GM19452 (cell line): Measurements from ENCODE around the gene TNFAIP8L3.

Experiments used
- ATAC-seq: cut with Tn5 transposase; IDR thresholded peaks from one replicate; pipeline ENCODE4 v1.9.1; 2021; ENCODE audit not compliant: unreplicated experiment

Gene TNFAIP8L3

DNA sequence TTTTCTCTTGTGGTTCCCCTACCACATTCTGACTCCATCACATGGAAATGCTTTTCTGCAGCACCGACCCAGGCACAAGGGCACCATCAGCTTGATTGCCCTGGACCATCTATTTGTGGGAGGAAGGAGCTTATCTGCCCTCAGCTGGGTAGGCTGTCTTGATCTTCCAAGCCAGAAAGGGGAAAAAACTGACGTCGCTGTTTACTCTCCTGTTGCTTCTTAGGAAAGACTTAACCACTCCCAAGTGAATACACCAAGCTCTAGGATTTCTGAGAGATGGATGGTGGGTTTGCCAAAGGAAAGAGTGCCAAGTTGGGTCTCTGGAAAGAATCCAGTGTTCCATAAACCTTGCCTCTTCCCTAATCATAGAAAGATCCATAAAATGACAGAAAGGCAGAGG is 4.0 kb downstream of the TNFAIP8L3 start:
- ATAC-seq = no peak

DNA sequence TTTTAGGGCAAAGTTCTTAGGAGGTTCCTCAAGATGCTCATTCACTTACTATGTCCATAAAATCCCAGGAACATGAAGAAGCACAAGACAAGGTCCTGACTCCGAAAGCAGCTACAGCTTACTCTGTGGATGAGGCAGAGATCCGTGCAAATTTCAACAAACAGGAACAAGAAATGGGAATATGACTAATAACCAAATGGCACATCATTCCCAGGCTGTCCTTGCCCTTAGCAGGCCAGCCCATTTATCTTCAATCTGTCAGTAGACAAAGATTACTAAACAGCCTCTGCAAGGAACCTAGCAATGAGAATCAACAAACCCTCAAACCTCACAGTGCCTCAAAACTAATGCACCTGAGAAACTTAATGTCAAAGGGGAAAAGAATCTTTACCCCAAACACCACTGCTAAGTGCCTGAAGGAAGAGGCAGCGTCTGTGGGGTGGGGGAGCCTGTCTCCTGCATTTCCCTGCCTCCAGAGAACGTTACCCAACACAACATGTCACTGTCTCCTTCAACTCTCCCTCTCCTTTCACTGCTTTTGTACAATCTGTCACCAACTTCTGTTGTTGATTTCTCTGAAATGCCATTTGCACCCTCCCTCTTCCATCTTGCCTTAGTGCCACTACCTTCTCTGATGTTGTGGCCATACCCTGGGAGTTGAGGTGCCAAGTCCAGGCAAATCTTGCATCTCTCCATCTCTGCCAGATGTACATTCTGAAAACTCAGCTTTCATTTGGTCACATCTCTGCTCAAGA is 4.8 kb downstream of the TNFAIP8L3 start:
- ATAC-seq = no peak

DNA sequence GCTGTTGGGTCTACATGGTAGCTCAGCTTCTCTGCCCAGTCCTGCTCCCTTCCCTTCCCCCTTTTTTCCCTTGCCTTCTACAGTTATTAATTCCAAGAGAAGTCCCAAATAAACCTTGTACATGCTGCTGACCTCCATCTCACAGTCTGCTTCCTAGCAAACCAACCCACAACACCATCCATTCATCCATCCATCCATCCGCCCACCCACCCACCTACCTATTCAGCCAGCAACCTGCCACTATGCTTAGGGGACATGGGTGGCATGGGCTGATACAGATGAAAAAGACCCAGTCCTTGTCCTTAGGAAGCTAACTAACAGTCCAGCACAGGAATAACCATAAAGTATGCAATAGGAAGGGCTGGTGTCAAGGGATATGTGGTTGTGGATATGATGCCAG is 5.7 kb downstream of the TNFAIP8L3 start:
- no peak for ATAC-seq

DNA sequence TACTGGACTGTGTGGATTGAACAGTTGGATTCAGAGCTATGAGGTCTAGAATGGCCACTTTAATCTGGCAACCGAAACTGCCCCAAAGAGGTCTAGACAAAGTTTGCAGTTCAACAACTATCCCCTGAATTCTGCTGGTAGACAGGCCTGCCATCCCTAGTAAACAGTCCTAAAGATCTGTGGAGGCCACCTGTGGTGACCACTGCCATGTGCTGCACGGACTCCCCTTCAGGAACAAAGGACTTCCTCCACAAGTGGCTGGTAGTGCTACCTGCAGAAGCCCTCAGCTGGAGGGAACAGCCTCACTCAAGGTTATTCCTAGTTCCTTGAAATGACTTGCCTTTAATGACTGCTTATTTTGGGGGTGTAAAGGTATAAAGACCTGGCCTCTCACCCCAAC is 6.1 kb downstream of the TNFAIP8L3 start:
- ATAC-seq = no peak

DNA sequence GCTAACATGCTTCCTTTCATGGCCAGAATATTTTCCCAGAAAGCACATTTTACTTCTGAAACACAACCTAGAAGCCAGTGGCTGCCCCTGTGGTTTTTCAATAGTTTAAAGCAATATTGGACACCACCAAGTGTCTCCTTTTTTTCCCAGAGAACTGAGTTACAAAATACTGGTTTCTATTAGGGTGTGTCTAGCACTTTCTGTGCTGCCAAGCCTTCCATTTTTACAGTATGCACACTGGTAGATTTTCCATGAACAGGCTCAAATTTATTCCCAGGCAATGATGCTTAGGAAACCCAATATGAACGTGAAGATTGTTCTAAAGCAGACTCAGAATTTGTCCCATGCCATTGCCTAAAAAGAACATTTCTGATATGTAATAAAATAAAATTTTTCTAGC is 7.2 kb downstream of the TNFAIP8L3 start:
- ATAC-seq = no peak

DNA sequence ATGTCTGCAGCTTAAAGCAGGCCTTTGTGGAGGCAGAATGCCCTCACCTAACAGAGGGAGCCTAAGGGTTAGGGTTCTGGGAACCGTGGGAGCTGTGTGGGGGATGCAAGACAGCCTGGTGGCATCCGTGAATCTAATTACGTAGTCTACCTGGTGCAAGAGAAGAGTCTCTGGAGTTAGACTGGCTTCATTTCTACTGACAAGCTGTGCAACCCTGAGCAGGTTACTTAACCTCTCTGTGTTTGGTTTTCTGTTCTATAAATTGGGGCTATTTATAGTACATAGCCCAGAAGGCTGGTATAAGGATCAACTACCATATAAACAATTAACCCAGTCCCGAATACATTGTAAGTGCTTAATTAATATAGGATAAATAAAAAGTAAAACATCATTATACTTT is 8.3 kb downstream of the TNFAIP8L3 start:
- no peak for ATAC-seq

DNA sequence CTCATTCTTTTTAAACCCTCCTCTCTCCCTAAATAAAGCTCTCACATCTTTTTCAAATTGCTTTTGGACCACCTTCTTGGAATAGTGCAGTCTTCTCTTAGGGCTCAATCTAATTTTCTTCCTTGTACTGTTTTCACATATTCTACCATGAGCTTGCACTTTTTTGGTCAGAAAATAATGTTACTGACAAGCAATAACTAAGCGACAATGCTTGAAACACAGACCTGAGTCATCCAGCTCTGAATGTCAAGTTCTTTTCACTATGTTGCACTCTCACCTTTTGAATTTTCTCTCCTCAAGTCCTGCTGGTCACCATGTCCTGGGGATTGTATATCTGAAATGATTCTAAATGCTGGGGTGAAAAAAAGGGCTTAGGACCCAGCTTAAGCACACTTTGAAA is 8.9 kb downstream of the TNFAIP8L3 start:
- ATAC-seq = no peak

DNA sequence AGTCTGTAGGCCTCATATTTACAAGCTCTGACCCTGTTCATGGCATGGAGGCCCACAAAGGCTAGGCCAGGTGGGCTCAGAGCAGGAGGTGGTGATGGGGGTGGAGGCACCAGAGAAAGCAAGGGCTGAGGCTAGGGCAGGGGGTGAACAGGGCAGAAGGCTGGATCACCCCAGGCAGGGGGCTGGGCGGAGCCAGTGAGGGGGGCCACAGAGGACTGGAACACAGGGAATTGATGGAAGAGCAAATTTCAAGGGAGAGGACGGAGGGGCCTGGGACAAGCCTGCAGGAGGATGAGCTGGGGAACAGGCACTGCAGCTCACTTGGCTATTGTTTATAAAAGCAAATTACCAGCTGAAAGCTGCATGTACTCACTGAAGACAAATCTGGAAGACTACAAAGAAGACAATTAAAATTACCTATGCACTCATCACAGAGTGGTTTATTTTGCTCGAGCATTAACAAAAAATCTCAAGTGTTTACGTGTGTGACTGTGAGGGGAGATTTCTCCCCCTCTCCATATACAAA is 11.0 kb downstream of the TNFAIP8L3 start:
- ATAC-seq = no peak

DNA sequence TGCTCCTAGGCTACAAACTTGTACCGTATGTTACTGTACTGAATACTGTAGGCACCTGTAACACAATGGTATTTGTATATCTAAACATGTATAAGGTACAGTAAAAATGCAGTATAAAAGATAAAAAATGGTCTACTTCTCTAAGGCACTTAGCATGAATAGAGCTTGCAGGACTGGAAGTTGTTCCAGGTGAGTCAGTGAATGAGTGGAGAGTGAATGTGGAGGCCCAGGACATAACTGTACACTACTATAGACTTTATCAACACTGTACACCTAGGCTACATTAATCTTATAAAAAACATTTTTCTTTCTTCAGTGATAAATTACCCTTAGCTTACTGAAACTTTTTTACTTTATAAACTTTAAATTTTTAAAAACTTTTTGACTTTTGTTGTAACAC is 12.5 kb downstream of the TNFAIP8L3 start:
- ATAC-seq = no peak

DNA sequence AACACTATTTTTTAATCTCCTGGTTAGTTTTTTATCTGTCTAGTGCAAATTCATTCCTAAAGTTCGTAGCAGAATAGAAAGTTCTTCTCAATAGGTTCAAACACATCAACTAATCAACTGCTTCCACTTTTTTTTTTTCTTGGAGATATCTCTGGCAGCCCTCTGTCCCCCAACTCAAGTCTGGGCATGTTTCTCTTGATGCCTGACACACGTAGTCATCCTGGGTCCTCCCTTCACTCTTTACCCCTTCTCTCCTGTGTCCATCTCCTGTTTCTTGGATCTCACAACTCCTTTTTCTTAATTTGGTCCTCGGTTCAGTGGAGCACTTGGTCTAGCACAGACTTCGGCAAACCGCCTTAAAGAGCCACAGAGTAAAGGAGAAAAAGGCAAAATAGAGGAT is 14.4 kb downstream of the TNFAIP8L3 start:
- ATAC-seq = no peak

DNA sequence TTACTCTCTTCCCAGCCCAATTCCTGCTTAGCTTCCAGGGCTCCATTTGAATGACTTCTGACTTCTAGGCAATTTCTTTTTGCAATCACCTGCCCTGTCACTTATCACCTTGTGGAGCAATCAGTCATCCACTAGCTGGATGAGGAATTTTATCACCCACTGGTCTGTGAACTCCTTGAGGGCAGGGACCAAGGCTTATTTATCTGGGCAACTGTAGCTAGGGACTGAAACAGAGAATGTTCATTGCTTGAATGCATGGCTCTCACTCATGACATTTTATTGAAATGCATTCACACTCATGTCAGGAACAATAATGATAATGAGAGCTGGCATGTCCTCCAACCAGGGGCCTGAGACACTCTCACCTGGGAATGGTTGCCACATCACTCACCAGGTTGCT is 15.5 kb downstream of the TNFAIP8L3 start:
- ATAC-seq = no peak

DNA sequence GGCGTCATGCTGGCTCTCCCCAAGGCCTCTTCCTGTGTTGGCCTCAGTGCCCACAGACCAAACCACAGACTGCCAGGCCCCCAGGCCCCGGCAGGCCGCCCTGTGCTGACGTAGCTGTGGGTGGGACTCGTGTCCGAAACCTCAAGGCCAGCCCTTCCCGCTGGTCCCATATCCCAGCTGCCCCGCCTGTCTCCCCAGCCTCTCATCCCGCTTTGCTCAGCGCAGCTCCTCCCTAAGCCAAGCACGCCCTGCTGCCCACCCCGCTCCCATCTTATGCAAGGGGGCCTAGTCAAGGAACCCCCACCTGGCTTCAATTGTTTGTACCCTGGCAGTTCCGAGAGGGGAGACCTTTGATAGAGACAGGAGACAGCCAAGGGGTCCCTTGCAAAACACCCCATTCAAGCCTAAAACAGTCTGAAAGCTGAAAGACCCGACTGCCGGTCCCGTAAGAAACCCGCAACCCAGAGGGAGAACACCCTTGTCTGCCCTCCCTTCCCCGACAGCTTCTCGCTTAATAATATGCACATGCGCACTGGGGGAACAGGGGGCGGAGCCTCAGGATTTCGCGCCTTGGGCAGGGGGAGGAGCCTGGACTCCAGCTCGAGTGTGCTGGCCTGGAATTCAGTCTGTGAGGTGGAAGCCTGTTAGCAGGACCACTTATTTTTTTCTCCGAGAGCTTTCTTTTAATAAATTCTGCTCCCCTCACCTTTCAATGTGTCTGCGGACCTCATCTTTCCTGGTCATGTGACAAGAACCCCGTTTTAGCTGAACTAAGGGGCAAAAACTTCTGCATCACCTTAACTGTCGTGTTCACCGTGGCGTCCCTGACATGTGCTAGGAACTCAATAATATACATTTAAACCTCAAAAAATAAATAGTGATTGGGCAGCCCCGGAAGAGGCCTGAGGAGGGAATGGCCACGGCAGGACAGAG is 17.2 kb downstream of the TNFAIP8L3 start:
- ATAC-seq = peak; percentile 55

DNA sequence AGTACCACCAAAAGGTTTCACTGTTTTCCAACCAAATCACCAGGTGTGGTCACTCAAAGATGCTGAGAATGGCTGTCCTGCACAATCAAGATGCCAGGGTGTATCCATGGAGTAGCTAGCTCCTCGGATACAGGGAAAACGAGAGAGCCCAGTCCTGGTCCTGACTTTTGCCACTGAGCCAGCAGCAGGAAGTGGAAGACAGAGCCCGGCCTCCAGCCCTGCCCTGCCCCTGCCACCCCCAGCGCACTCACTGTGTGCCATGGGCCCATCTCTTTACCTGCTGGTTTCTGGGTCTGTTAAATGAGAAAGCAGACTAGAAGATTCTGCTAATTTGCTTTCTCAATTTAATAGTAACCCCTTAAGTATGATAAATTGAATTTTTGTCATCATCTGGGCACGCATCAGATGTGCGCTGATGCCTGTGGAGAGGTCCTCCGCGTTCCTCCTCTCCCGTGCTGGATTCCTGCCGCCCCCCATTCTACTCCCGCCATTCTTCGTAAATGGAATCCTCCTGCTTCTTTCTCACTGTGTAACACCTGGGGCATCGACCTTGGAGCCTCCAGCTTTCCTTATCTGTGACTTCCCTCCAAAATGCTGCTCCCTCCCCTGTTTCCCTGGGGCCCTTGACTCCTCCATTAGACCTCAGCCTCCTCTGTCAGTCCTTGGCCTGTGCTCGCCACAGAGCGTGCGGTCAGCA is 18.0 kb downstream of the TNFAIP8L3 start:
- ATAC-seq = no peak

DNA sequence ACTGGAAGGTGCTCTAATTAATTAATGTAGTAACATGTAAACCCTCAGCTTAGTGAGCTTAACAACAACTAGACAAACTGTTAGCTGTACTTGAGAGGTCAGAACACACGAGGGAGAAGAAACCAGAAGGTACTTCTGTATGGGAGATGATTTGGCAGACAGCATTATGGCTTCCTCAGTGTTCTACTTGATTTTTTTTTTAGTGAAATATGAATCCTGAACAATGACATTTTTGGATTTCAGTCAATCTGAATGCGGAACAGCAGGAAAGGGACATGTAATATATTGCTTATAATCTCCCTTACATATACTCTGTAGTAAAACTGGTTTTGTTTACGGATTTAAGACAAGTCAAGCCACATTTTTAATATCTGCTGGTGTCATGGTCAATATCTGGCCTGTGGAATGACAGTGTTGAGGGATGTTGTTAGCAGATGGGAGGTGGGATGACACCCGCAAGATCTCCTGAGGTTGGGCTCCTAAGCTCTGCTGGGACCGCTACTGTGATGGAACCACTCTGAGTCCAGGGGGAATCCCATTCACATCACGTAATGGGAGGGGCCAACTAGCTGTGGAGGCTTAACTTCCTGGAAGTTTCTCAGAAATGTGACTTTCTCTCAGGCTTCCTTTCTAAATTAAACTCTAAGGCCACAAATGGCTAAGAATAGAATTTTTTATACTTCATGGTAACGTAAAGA is 18.7 kb downstream of the TNFAIP8L3 start:
- no peak for ATAC-seq

DNA sequence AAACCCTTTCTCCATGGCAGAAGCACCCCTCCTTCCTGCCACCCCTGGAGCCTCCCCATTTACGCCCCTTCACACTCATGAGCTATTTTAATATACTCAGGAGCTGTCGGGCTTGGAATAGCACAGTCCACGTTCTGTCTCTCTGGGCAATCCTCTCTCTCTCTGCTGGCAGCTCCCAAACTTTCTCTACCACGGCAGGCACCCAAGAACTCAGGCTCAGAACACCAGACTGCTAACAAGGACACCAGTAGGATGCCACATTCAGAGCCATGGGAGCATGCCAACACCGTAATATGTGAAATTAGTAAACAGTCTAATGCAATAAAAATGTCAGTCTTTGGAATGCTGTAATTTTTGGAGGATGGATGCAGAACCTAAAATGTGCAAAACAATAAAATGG is 19.3 kb downstream of the TNFAIP8L3 start:
- ATAC-seq = no peak

DNA sequence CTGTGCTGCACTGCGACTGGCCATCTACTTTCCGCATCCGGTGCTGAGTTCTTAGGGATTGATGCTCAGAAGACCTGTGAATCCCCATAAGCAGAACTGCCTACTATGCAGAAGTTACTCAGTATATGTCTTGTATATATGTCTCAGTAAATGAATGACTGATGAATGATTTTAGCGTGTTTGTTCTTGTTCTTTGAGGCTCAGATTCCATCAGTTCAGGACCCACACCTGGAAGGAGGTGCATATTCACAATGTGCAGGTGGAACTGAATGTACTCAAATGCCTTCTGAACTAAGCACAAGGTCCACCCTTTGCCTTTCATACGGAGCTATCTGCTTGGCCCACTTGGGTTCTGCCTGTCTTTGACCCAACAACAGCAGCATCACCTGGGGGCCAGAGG is 19.8 kb downstream of the TNFAIP8L3 start:
- no peak for ATAC-seq

DNA sequence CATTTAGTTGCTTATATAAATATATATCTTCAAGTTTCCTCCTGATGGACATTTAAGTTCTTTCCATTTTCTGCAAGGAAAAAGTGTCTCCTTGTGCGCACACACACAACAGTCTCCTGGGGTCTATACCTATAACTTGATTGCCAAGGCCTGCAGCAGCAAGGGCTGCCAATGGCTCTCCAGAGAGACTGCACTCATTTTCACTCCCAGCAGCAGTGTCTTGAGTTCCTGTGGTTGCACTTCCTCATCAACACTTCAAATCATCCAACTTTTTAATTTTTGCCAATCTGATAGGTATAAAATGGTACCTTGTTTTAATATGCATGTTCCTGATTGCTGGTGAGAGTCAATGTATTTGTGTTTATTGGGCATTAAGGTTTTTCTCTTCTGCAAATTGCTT is 23.1 kb downstream of the TNFAIP8L3 start:
- no peak for ATAC-seq

DNA sequence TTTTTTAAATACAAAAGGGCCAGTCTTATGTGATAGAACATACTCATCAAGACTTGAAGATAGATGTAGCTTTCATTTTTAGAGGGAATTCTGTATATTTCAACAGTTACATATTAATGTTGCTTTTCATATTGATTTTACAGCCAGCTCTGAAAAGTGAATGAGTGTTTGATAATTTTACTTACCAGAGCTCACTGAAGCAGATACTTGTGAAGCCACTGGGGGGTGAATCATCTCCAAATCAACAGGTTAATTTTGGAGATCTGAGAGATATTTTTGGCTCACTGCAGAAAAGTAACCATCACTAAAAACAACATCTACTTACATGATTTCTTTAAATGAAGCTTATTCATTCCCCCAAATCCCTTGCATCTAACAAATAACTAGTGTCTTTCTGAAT is 24.7 kb downstream of the TNFAIP8L3 start:
- no peak for ATAC-seq

DNA sequence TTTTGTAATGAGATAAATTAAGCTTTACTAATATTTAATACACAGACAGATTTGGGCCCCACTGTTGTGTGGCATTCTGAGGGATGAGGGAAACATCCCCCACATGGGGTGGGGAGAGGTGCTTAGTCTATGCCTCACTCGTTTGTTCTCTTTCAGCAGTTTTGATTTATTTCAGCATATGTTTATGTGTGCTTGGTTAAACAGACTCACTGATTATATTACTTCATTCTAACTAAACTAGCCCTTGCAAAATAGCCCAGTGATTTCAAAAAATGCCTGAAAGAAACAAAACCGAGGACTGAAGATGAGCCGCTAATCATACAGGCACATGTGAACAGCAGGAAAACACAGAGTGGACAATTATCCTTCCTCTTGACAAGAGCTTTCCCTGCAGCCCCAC is 27.2 kb downstream of the TNFAIP8L3 start:
- no peak for ATAC-seq

DNA sequence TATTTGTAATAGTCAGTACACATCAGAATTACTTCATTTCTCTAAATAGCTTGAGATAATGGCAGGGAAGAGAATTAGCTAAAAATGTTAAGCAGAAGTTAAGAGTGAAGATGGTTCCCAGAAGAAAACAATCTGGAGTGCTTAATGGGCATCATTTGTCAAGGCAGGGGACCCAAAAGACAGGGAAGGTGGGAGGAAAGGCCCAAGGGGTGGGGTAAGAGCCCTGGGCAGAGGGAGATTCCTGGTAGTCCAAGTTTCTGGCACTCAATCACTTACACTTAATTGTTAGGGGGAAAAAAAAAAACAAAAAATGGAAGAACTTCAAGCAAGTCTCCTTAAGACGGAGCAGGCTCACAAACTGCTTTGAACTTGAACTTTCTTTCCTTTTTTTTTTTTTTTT is 28.9 kb downstream of the TNFAIP8L3 start:
- ATAC-seq = no peak

DNA sequence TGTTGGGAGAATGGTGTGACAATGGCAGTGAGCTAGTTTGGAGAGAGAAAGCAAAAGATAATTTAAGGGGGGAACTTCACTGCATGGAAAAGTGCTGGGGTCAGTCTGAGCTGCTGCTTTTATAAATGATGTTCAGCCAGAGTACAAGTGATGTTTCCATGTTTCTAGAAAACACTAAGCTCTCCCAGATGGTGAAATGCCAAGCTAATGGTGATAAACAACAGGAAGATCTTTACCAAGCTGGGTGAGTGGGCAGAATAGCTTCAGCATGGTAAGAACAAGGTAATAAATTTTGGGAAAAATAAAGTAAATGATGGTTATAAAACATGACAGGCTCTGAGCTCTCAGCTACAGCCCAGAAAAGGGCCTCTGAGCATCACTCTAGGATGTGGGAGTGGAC is 29.4 kb downstream of the TNFAIP8L3 start:
- ATAC-seq = no peak
